Epithelial cell of alveolus of lung (primary cell): ENCODE results near the gene PEX16. TPM values are rescaled to one million over a fixed set of nuclear protein-coding genes. Genes with fewer than 3 reads are reported as not detected.

ENCODE experiments used
- total RNA-seq: library from RNA; depleted of rRNA; stranded (reverse); fragments of >200 nt; gene quantifications from 2 replicates; pipeline ENCODE4 v1.2.1, GENCODE V29; 2015

Gene PEX16
- 26.9 and 45.3 TPM in 2 replicates for total RNA-seq

GRCh38 chr11:45917623-45918330 is at the start of gene PEX16:
TSS of gene PEX16 (minus strand) at chr11:45917877. CDS start at chr11:45917811, 66 bp downstream.

GRCh38 chr11:45922425-45923082 is 4.9 kb upstream of the PEX16 start, which contains the start of gene LARGE2:
TSS of gene LARGE2 (plus strand) at chr11:45922656. CDS start at chr11:45922883, 227 bp downstream.

GRCh38 chr11:45906965-45907611 is 10.6 kb downstream of the PEX16 start, which contains the start of gene FREY1:
TSS of gene FREY1 (minus strand) at chr11:45907271. CDS start at chr11:45907245, 26 bp downstream.

GRCh38 chr11:45885274-45885920 is 32.3 kb downstream of the PEX16 start, which contains the start of gene MAPK8IP1:
TSS of gene MAPK8IP1 (plus strand) at chr11:45885651. CDS start at chr11:45885821, 170 bp downstream.

Other genes starting within 250 kb of the PEX16 start
- 24.2 and 27.5 TPM in 2 replicates for gene SLC35C1, start 112.7 kb downstream of the PEX16 start, total RNA-seq
- 8.4 and 25.9 TPM in 2 replicates for gene CRY2, start 70.4 kb downstream of the PEX16 start, total RNA-seq
- gene MAPK8IP1, start 32.2 kb downstream of the PEX16 start, total RNA-seq: 6.7 and 27.8 TPM in 2 replicates
- 0.65 TPM in 1 of 2 replicates, not detected in the other for gene FREY1, start 10.6 kb downstream of the PEX16 start, total RNA-seq
- gene LARGE2, start 4.8 kb upstream of the PEX16 start, total RNA-seq: 0.24 and 0.52 TPM in 2 replicates
- gene PHF21A, start 203.6 kb upstream of the PEX16 start, total RNA-seq: 11.1 and 27.4 TPM in 2 replicates